Measurements from ENCODE around the gene HS3ST3B1.

HS3ST3B1 gene

DNA sequence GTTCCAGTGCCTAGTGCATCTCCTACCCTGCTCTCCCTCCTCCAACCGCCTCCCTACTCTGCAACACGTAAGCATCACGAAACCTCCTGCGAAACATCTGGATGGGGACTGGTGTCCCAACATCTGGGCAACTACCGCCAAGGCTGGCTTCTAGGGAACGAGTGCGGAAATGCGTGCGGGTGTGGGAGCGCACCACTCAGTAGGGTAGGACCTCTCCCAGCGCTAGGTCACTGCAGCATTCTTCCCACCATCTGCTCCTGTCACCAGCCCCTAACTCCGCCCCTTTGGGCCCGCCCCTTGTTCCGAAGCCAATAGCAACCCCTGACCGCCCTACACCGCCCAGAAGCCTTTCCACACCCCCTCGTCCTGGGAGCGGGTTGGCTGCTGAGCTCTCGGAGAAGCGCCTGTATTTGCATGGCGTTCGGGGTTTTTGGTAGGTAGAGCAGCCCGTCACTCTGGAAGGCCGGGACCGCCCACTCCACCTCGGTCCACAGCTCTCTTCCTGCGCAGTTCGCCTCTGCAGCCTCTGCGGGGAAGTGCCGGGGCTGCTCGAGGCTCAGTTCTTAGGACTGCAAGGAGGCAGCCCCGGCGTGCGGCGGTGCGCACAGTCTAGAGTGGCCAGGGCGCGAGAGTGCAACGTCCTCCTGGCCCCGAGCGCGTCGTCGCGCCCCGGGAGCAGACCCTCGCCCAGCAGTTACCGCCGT, at the start of gene HS3ST3B1:
Gene HS3ST3B1, plus strand, starts transcription at position 507 of the 704 bp plus-strand sequence. CDS start 438 bp downstream, outside the sequence.
- DNase-seq (ENCODE audit: low spot score), result peak; percentile 99

GRCh38 chr17:14261406-14261805, 39.5 kb upstream of the HS3ST3B1 start:
- no peak for DNase-seq (ENCODE audit: low spot score)

DNA sequence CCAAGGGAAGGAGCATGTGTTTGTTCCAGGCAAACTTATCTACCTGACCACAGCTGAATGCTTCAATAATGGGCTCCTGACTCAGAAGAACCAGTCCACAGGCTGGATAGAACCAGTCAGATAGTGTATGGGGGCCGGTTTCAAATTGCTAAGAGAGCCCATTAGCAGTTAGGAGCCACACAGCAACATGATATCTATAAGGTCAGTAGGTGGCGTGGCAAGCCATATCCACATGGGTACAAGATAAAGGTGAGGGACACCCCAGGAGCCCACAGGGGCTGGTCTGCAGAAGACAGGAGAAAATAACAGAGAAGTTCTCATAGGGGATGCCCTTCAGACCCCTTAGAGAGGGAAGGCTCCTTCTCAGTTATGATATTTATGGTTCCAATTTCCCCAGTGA, 32.6 kb upstream of the HS3ST3B1 start:
- DNase-seq (ENCODE audit: low spot score), result no peak

DNA sequence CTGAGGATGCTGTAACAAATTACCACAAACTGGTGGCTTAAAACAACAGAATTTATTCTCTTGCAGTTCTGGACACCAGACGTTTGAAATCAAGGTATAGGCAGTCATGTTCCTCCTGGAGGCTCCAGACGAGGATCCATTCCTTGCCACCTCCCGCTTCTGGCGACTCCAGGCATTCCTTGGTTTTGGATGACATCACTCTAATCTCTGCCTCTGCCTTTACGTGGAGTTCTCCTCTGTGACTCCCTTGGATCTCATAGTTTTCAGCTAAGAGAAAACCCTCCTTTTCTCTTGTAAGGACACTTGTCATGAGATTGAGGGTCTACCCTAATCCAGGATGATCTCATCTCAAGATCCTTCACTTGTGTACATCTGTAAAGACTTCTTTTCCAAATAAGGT, 31.4 kb upstream of the HS3ST3B1 start:
- DNase-seq (ENCODE audit: low spot score), result no peak

- DNase-seq (ENCODE audit: low spot score), result no peak
Measured at GRCh38 chr17:14270508-14270907, 30.4 kb upstream of the HS3ST3B1 start.

DNA sequence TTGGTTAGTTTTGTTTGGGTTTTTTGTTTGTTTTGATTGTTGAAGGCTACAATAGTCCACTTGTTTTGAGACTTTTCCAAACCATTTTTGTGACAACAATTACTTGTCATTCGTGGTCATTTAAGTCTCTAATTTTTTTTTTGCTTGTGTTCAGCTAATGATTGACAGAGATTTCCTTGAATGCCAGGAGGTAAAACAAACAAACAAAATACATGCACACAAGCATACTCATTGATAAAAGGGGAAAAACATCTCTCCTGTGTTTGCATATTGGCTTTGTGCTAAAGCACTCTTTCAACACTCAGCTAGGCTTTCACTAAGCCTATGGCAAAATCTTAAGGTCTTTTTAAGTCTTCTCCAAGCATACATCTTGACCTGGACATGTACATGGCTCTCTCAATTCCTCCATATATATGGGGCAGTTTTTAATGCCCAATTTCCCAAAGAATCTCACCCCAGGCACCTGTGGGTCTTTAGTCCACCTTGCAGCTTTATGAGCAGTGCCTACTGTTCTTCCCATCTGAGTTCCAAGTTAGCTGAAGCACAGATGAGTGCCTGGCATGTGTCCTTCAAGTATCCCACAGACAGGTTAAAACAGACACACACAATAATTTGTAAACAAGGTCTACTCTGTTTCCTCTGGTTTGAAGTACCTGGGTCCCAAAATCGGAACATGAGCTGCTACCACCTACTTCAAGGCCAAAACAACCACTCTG, 24.2 kb upstream of the HS3ST3B1 start:
- DNase-seq (ENCODE audit: low spot score), result no peak

DNA sequence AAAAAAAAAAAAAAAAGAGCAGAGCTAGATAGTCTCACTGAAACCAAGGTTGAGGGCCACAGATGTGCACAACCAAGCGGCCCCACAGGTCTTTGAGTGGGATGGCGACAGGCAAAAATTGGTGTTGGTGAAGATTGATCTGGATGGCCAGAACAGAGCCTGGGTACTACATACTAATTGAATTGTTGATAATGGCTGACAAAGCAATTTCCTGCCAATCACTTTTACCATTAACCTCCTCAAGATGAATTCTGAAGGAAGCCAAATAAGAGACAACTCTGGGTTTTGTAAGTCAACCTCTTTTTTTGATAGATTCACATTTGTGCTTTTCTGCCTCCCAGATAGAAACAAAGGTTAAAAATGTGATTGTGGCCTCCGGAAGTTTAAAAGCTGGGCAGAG, 19.4 kb upstream of the HS3ST3B1 start:
- DNase-seq (ENCODE audit: low spot score), result no peak

DNA sequence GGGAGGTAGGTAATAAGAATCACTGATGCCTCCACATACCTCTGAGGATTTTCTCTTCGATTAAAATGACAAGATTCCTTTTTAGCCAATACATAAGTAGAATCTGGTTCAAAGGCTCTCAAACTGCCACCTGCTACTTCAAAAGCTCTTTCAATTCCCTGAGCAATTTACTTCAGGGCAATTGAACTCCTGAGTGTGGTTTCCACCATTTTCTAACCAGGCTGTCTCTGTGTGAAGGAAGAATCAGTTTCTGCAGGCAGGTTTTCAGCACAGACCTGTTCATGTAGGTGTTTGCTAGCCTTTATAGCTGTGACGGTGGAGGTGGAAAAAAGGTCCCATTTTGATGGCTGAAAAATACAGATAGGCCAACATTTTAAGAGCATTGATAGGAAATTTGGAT, 18.2 kb upstream of the HS3ST3B1 start:
- DNase-seq (ENCODE audit: low spot score), result no peak

DNA sequence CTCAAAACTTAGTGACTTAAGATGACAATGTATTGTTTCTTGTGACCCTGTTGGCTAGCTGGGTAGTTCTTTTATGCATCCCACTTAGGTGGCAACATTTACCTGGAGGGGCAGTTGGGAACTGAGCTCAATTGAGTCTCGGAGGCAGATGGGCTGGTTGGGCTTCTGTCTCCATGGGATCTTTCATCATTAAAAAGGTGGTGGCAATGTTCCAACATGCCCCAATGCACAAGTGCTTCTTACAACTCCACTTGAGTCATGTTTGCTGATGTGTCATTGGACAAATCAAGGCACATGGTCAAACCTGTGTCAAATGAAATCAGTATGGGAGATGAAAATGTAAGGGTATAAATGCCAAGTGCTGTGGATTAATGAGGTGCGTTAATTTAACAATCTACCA, 11.7 kb upstream of the HS3ST3B1 start:
- no peak for DNase-seq (ENCODE audit: low spot score)

- DNase-seq (ENCODE audit: low spot score), result no peak
Measured at GRCh38 chr17:14294876-14295275, 6.0 kb upstream of the HS3ST3B1 start.

- DNase-seq (ENCODE audit: low spot score), result no peak
Measured at GRCh38 chr17:14295676-14296075, 5.2 kb upstream of the HS3ST3B1 start.

DNA sequence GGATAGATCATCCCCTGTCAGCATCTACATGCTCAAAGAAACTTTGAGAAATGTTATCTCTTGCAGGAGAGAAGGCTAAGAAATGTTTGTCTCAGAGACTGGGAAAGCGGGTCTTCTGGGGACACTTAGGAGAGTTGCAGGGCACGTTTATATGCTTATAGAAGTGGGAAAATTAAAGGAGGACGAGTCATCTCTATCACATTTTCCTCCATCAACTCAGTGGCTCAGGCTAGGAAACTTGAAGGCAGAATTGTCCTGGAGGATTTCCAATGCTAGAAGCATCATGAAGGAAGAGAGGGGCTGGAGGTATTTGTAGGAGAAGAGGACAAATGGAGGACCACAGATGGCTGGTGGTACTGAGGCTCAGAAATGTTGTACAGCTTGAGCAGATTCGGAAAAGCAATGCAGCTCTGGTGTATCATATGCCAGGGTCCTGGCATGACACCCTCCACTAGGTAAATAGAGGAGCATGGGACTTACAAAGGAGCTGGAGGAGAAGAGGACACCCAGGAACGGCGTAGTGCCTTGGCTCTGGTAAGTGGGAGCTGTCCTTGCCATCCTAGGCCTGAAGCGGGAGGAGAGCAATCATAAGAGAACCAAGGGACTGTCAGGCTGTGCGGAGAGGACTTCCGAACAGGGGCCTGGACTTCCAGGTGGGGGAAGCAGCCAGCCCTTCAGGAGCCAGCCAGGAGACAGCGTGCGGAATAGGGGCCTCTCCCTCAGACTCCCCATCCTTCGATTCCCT, 4.5 kb upstream of the HS3ST3B1 start:
- no peak for DNase-seq (ENCODE audit: low spot score)

GRCh38 chr17:14297161-14297851, 3.6 kb upstream of the HS3ST3B1 start:
- peak; percentile 86 for DNase-seq (ENCODE audit: low spot score)

DNA sequence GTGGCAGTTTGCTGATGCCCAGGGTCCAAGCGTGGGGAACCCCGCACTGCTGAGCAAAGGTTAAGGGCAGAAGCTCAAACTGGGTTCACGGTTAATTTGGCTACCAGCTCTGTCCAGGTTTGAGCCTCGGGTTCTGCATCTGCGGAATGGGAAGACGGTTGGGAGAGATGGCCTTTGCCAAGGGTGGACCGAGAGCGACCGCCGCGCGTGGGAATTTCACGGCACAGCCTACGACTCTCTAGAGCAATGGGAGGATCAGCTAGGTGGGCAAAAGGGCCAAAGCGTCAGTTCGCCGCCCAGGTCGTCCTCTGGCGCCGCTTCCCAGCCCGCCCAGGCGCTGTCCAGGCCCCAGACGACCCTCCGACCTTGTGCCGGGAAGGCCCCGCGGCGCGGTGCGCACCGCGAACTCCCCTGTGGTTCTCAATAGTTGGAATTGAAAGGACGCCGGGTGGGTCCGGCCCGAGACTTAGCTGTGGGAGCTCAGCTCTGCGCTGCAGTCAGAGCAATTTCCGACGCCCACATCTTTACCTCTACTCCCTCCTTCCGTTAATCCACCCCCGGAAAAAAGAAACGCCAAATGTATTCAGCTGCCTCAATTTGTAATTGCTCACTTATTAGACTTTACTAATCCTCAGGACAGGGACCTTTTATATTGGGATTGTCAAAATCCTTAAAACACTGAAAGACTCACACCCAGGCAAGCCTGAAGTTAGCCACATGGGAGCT, 2.5 kb upstream of the HS3ST3B1 start:
- DNase-seq (ENCODE audit: low spot score), result no peak

DNA sequence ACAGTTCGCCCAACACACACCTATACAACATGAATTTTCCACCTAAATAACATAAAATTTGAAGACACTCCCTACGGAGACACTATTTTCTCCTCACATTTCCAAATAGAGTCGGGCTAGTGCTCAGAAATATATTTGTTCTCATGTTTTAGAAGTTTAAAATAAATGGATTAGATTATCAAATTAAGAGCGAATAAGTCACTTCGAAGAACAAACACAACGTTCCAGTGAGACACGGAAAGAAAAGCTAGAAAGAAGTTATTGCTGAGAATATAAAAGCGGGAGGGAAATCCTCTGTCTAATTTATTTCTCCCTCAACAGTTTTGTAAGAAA, 2.0 kb upstream of the HS3ST3B1 start:
- DNase-seq (ENCODE audit: low spot score), result no peak

GRCh38 chr17:14299280-14300141, 1.4 kb upstream of the HS3ST3B1 start:
- DNase-seq (ENCODE audit: low spot score), result peak; percentile 76

GRCh38 chr17:14301279-14302090, 604 bp downstream of the HS3ST3B1 start:
- DNase-seq (ENCODE audit: low spot score), result no peak

GRCh38 chr17:14302091-14302430, 1.2 kb downstream of the HS3ST3B1 start:
- no peak for DNase-seq (ENCODE audit: low spot score)

DNA sequence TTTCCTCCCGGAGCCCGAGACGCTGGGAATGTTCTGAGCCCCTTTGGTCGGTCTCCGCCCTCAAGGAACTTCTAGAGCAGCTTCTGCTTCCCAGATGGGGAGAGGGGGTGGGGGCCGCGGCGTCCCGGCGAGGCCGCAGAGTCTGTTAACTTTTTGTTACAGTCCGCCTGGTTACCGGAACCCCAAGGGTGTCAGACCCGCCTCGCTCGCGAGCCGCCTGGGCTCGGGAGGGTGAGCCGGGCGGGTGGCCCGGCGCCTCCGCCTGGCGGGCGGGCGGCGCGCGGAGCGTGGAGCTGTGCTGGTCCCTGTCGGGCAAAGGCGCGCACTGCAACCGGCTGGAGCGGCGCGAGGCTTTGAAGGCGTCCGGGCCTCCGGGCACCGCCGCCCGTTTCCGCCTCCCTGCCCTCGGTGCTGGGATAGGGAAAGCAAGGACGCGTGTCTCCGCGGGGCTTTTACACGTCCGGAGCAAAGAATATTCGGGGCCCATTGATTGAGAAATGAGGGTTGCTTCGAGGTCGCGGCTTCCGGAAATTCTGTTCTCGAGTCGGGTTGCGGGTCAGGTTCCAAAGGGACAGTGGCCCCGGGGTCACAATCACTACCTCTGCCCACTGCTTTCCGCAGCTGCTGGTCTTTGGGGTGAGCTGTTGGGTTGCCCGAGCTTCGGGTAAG, 1.7 kb downstream of the HS3ST3B1 start:
- peak; percentile 86 for DNase-seq (ENCODE audit: low spot score)

Measured in left forelimb (tissue), 1 donor.